ENCODE measurements around the gene ELP4. TPM values are rescaled to one million over a fixed set of nuclear protein-coding genes. Genes with fewer than 3 reads are reported as not detected.

The ELP4 gene
- total RNA-seq, 1 donor from 2014 or later, result 16.7 TPM

GRCh38 chr11:31796499-31797189 is 287.1 kb downstream of the ELP4 start:
- H3K4me3 ChIP-seq (ENCODE audit: low read depth, low read length), result no peak overlapping the region
- no peak for DNase-seq (ENCODE audit: low read depth)
- TF ChIP-seq, protein P1, sequence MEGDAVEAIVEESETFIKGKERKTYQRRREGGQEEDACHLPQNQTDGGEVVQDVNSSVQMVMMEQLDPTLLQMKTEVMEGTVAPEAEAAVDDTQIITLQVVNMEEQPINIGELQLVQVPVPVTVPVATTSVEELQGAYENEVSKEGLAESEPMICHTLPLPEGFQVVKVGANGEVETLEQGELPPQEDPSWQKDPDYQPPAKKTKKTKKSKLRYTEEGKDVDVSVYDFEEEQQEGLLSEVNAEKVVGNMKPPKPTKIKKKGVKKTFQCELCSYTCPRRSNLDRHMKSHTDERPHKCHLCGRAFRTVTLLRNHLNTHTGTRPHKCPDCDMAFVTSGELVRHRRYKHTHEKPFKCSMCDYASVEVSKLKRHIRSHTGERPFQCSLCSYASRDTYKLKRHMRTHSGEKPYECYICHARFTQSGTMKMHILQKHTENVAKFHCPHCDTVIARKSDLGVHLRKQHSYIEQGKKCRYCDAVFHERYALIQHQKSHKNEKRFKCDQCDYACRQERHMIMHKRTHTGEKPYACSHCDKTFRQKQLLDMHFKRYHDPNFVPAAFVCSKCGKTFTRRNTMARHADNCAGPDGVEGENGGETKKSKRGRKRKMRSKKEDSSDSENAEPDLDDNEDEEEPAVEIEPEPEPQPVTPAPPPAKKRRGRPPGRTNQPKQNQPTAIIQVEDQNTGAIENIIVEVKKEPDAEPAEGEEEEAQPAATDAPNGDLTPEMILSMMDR (conservative IDR thresholded peaks at IDR 0.05; ENCODE audit: low read depth, low read length), result no peak

DNA sequence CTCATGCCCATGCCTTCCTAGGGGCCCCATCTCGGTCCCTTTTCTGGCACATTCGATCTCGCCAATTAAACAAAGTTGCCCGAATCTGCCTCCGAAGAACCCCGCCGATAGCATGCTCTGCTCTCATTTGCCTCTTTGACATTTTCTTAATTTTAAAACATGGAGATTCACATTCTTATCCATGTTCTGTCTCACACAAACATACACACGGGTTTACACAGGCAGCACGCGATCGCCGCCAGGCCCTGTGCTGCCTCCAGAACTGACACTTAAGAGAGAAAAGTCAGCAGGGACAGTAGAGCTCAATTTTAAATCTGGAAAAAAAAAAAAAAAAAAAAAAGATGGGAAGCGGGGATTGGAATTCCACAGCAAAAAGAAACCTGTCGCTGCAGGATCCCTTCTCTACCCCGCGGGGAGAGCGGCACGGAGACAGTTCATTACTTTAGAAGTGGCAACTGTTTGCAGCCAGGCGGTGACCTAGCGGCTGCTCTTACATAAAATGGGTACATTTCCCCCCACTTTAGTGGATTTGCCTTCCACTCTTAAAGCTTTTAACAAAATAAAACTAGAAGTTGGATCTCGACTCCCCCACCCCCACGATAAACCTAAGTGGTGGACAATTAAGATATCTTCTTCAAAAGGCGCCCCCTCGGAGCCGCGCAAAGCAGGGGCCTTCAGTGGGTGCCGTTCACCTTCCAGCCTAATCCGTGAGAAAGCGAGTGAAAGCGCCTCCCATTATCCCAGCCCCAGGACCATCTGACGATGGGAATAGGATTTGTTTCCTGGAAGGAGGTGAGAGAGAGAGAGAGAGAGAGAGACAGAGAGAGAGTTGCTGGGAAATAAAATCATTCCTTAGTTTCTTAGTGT is 287.9 kb downstream of the ELP4 start:
- no peak for DNase-seq (ENCODE audit: low read depth)
- H3K4me3 ChIP-seq (ENCODE audit: low read depth, low read length), result no peak overlapping the region
- TF ChIP-seq, protein P1 (conservative IDR thresholded peaks at IDR 0.05; ENCODE audit: low read depth, low read length), result no peak

GRCh38 chr11:31798057-31798553 is 288.5 kb downstream of the ELP4 start:
- H3K4me3 ChIP-seq (ENCODE audit: low read depth, low read length), result no peak overlapping the region
- no peak for DNase-seq (ENCODE audit: low read depth)
- TF ChIP-seq, protein P1 (conservative IDR thresholded peaks at IDR 0.05; ENCODE audit: low read depth, low read length), result no peak

DNA sequence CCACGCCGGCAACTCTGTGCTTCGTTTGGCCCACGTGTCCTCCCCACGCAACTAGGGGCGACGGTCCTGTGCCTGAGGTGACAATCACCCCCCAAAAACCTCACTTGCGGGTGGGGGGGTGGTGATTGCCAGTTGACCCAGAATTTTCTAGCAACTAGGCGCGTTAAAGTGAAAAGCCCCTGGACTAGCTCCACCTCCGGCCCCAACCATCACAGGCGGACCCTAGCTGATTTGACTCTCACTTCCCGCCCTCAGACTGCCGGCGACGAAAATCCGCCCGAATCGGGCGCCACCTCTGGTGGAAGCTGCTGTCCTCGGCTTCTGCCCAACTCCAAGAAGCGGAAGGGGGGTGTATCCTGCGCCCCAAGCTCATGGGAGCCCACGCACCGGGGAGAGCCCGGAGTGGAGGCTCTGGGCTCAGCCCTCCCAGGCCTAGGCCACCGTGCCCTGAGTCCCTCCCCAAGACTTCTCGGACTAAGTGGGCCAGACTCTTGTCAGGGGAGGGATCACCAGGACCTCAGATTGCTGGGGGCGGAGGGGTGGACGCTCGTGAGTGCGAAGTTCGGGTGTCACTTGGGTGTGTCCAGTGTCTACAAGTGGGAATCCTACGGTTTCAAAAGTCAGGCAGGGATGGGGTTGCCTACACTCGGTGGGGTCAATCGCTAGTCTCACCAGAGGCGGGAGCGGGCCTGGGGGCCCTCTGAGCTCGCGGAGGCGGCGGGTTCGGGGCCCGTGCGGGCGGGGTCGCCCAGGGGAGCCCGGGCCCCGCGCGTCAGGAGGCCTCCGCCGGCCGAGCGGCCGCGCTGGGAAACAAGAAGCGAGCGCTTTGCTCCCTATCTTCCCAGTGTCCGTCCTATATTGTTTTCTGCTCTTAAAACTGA is 289.2 kb downstream of the ELP4 start:
- no peak for DNase-seq (ENCODE audit: low read depth)
- no peak overlapping the region for H3K4me3 ChIP-seq (ENCODE audit: low read depth, low read length)
- TF ChIP-seq, protein P1 (conservative IDR thresholded peaks at IDR 0.05; ENCODE audit: low read depth, low read length), result peak; percentile 34

- TF ChIP-seq, protein P1 (conservative IDR thresholded peaks at IDR 0.05; ENCODE audit: low read depth, low read length), result no peak
- no peak for DNase-seq (ENCODE audit: low read depth)
- H3K4me3 ChIP-seq (ENCODE audit: low read depth, low read length), result no peak overlapping the region
These were observed 290.1 kb downstream of the ELP4 start for GRCh38 chr11:31799435-31800397.

Data from epithelial cell of proximal tubule (primary cell).